ENCODE results near the gene MAN1A1. TPM values are rescaled to one million over a fixed set of nuclear protein-coding genes. Genes with fewer than 3 reads are reported as not detected.

The MAN1A1 gene
- total RNA-seq, 1 experiment from 2014 or later = 6.8 TPM

GRCh38 chr6:119218548-119218947, 131.0 kb downstream of the MAN1A1 start:
- no peak for ATAC-seq
- POLR2A ChIA-PET = no interaction called here
- Mint-ChIP-seq H3K27ac (no peak overlapping the region), H3K36me3 (no peaks in the 10 kb centered on the region), H3K4me1 (no peaks in the 10 kb centered on the region), H3K4me3 (no peak overlapping the region), H3K27me3 (ENCODE audit: low read depth) (no peaks in the 10 kb centered on the region), H3K9me3 (no peaks in the 10 kb centered on the region)
- DNase-seq (ENCODE audit: low spot score) = no peak
- TF ChIP-seq NR1H2 (CRISPR knock-in tag; IDR thresholded peaks at IDR 0.05) = no peak
- no peak for TF ChIP-seq ZNF512 (CRISPR knock-in tag; IDR thresholded peaks at IDR 0.05; ENCODE audit: borderline replicate concordance)
- TF ChIP-seq, protein P1, sequence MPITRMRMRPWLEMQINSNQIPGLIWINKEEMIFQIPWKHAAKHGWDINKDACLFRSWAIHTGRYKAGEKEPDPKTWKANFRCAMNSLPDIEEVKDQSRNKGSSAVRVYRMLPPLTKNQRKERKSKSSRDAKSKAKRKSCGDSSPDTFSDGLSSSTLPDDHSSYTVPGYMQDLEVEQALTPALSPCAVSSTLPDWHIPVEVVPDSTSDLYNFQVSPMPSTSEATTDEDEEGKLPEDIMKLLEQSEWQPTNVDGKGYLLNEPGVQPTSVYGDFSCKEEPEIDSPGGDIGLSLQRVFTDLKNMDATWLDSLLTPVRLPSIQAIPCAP (CRISPR knock-in tag; IDR thresholded peaks at IDR 0.05) = no peak
- no peak for TF ChIP-seq TEAD1 (CRISPR knock-in tag; IDR thresholded peaks at IDR 0.05)
- TF ChIP-seq SMAD3 (CRISPR knock-in tag; IDR thresholded peaks at IDR 0.05; ENCODE audit: borderline replicate concordance) = no peak
- no peak for TF ChIP-seq NFE2L1 (CRISPR knock-in tag; IDR thresholded peaks at IDR 0.05)
- TF ChIP-seq ETV6 (CRISPR knock-in tag; IDR thresholded peaks at IDR 0.05) = no peak
- TF ChIP-seq CBFB (CRISPR knock-in tag; IDR thresholded peaks at IDR 0.05; ENCODE audit: low read depth) = no peak
- no peak for TF ChIP-seq GRHL2 (CRISPR knock-in tag; IDR thresholded peaks at IDR 0.05; ENCODE audit: insufficient replicate concordance, severe bottlenecking)
- no peak for TF ChIP-seq SMAD4 (CRISPR knock-in tag; IDR thresholded peaks at IDR 0.05)
- TF ChIP-seq MLX (CRISPR knock-in tag; IDR thresholded peaks at IDR 0.05) = no peak
- no peak for TF ChIP-seq NFYB (CRISPR knock-in tag; conservative IDR thresholded peaks at IDR 0.05; ENCODE audit: low read depth)
- TF ChIP-seq JAZF1 (CRISPR knock-in tag; IDR thresholded peaks at IDR 0.05) = no peak
- no peak for TF ChIP-seq FOXJ3 (CRISPR knock-in tag; IDR thresholded peaks at IDR 0.05; ENCODE audit: borderline replicate concordance)
- TF ChIP-seq, protein P2, sequence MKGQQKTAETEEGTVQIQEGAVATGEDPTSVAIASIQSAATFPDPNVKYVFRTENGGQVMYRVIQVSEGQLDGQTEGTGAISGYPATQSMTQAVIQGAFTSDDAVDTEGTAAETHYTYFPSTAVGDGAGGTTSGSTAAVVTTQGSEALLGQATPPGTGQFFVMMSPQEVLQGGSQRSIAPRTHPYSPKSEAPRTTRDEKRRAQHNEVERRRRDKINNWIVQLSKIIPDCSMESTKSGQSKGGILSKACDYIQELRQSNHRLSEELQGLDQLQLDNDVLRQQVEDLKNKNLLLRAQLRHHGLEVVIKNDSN (CRISPR knock-in tag; IDR thresholded peaks at IDR 0.05) = no peak
- no peak for TF ChIP-seq ZNF232 (CRISPR knock-in tag; IDR thresholded peaks at IDR 0.05)
- CTCF ChIA-PET = interaction anchor here (0.7 kb wide), 1 partner anchor 290 kb away, joined by 4 read pairs; no protein-coding TSS in a partner anchor

DNA sequence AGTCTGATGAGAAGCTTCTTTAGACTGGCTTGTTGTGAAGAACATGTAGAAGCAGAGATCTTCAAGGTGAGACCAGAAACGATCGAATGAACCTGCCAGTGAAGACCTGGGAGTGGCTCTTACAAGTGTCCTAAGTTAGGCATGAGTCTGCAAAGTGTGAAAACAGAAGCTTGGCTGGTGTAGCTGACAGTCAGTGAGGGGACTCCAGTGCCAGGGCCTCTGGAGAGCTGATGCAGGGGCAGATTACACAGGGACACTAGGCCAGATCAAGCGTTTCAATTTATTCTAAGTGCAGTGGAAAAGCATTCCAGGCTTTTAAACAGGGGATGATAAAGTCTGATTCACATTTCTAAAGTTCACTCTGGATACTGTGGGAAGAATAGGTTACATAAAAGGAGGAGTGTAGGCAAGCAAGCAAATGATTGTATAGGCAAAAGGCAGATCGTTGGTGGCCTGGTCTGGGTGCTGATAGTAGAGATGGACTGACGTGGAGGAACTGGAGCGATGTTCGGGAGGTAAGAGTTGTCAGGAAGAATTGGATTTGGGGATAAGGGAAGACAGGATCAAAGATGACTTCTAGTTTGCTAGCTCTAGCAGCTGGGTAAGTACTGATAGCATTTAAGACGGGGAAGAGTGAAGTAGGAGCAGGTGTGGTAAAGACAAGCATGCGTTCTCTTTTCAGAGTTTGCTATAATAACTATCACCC, 133.5 kb downstream of the MAN1A1 start:
- DNase-seq (ENCODE audit: low spot score) (no peak), ATAC-seq (no peak)
- Mint-ChIP-seq H3K27me3 (ENCODE audit: low read depth) (no peaks in the 10 kb centered on the region), H3K4me3 (no peak overlapping the region), H3K27ac (no peak overlapping the region), H3K4me1 (no peaks in the 10 kb centered on the region), H3K36me3 (no peaks in the 10 kb centered on the region), H3K9me3 (no peaks in the 10 kb centered on the region)
- ChIA-PET CTCF (no interaction called here), POLR2A (no interaction called here)
- TF ChIP-seq PRRX2 (CRISPR knock-in tag; IDR thresholded peaks at IDR 0.05) (no peak), NFYB (CRISPR knock-in tag; conservative IDR thresholded peaks at IDR 0.05; ENCODE audit: low read depth) (no peak), GRHL2 (CRISPR knock-in tag; IDR thresholded peaks at IDR 0.05; ENCODE audit: insufficient replicate concordance, severe bottlenecking) (no peak), ETV6 (CRISPR knock-in tag; IDR thresholded peaks at IDR 0.05) (no peak), OVOL2 (CRISPR knock-in tag; IDR thresholded peaks at IDR 0.05; ENCODE audit: borderline replicate concordance) (no peak), TEAD1 (CRISPR knock-in tag; IDR thresholded peaks at IDR 0.05) (no peak), ZNF416 (CRISPR knock-in tag; IDR thresholded peaks at IDR 0.05) (no peak), GTF2I (CRISPR knock-in tag; conservative IDR thresholded peaks at IDR 0.05) (no peak), ZNF423 (CRISPR knock-in tag; IDR thresholded peaks at IDR 0.05) (no peak)
- TF ChIP-seq, protein P3, sequence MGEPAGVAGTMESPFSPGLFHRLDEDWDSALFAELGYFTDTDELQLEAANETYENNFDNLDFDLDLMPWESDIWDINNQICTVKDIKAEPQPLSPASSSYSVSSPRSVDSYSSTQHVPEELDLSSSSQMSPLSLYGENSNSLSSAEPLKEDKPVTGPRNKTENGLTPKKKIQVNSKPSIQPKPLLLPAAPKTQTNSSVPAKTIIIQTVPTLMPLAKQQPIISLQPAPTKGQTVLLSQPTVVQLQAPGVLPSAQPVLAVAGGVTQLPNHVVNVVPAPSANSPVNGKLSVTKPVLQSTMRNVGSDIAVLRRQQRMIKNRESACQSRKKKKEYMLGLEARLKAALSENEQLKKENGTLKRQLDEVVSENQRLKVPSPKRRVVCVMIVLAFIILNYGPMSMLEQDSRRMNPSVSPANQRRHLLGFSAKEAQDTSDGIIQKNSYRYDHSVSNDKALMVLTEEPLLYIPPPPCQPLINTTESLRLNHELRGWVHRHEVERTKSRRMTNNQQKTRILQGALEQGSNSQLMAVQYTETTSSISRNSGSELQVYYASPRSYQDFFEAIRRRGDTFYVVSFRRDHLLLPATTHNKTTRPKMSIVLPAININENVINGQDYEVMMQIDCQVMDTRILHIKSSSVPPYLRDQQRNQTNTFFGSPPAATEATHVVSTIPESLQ (CRISPR knock-in tag; IDR thresholded peaks at IDR 0.05) = no peak
